Measurements from ENCODE around the gene SORBS1. TPM values are rescaled to one million over a fixed set of nuclear protein-coding genes. Genes with fewer than 3 reads are reported as not detected.

Gene SORBS1
- polyA plus RNA-seq, 4 donors = 30.8 to 46.7 (median 31.8) TPM

GRCh38 chr10:95330966-95331453 is 230.2 kb downstream of the SORBS1 start:
- DNase-seq (ENCODE audit: low read depth in 4 of 4, low spot score in 3 of 4) = no peak

GRCh38 chr10:95329296-95329695 is 231.9 kb downstream of the SORBS1 start:
- no peak for DNase-seq (ENCODE audit: low read depth in 4 of 4, low spot score in 3 of 4)

- no peak for DNase-seq (ENCODE audit: low read depth in 4 of 4, low spot score in 3 of 4)
These were observed 233.2 kb downstream of the SORBS1 start for GRCh38 chr10:95328013-95328412.

- no peak for DNase-seq (ENCODE audit: low read depth in 4 of 4, low spot score in 3 of 4)
These were observed 233.8 kb downstream of the SORBS1 start for GRCh38 chr10:95327367-95327766.

- no peak for DNase-seq (ENCODE audit: low read depth in 4 of 4, low spot score in 3 of 4)
These were observed 234.8 kb downstream of the SORBS1 start for GRCh38 chr10:95326396-95326795.

- no peak for DNase-seq (ENCODE audit: low read depth in 4 of 4, low spot score in 3 of 4)
These were observed 235.3 kb downstream of the SORBS1 start for GRCh38 chr10:95325863-95326262.

- no peak for DNase-seq (ENCODE audit: low read depth in 4 of 4, low spot score in 3 of 4)
These were observed 236.5 kb downstream of the SORBS1 start for GRCh38 chr10:95324436-95325268.

- no peak for DNase-seq (ENCODE audit: low read depth in 4 of 4, low spot score in 3 of 4)
These were observed 239.4 kb downstream of the SORBS1 start for GRCh38 chr10:95321554-95322301.

- no peak for DNase-seq (ENCODE audit: low read depth in 4 of 4, low spot score in 3 of 4)
These were observed 241.9 kb downstream of the SORBS1 start for GRCh38 chr10:95319239-95319638.

- DNase-seq (ENCODE audit: low read depth in 4 of 4, low spot score in 3 of 4) = no peak
These were observed 245.7 kb downstream of the SORBS1 start for GRCh38 chr10:95315509-95315908.

- no peak for DNase-seq (ENCODE audit: low read depth in 4 of 4, low spot score in 3 of 4)
These were observed 246.8 kb downstream of the SORBS1 start for GRCh38 chr10:95314192-95314918.

- DNase-seq (ENCODE audit: low read depth in 4 of 4, low spot score in 3 of 4) = no peak
These were observed 248.1 kb downstream of the SORBS1 start for GRCh38 chr10:95312986-95313495.

GRCh38 chr10:95312257-95312656 is 248.9 kb downstream of the SORBS1 start:
- no peak for DNase-seq (ENCODE audit: low read depth in 4 of 4, low spot score in 3 of 4)

GRCh38 chr10:95309958-95310357 is 251.2 kb downstream of the SORBS1 start:
- no peak for DNase-seq (ENCODE audit: low read depth in 4 of 4, low spot score in 3 of 4)

GRCh38 chr10:95308389-95309302 is 252.5 kb downstream of the SORBS1 start:
- DNase-seq (ENCODE audit: low read depth in 4 of 4, low spot score in 3 of 4) = no peak

- DNase-seq (ENCODE audit: low read depth in 4 of 4, low spot score in 3 of 4) = no peak
These were observed 254.3 kb downstream of the SORBS1 start for GRCh38 chr10:95306851-95307250.

GRCh38 chr10:95306318-95306650 is 254.9 kb downstream of the SORBS1 start:
- DNase-seq (ENCODE audit: low read depth in 4 of 4, low spot score in 3 of 4) = no peak

GRCh38 chr10:95305606-95306317 is 255.4 kb downstream of the SORBS1 start:
- DNase-seq (ENCODE audit: low read depth in 4 of 4, low spot score in 3 of 4) = no peak

GRCh38 chr10:95304976-95305375 is 256.2 kb downstream of the SORBS1 start:
- no peak for DNase-seq (ENCODE audit: low read depth in 4 of 4, low spot score in 3 of 4)

All from left renal pelvis (tissue), 4 donors.